NB4 (cell line): ENCODE measurements around the gene LIN9.

Experiments
- MAX ChIP-seq: IDR thresholded peaks from 2 replicates; pipeline ENCODE4 v1.6.1; 2011; ENCODE audit warnings: low read depth, low read length
- MYC ChIP-seq: IDR thresholded peaks from 2 replicates; pipeline ENCODE4 v1.6.1; 2011; ENCODE audit warnings: low read depth, low read length
- POLR2A ChIP-seq: IDR thresholded peaks from 2 replicates; pipeline ENCODE4 v1.6.1; 2011; ENCODE audit warnings: mild to moderate bottlenecking; ENCODE audit not compliant: insufficient read length; ENCODE audit errors: extremely low read depth
- TF ChIP-seq, protein P1 (sequence below): IDR thresholded peaks from one replicate; pipeline ENCODE4 v1.5.1; 2012; ENCODE audit warnings: low read depth, low read length

DNA sequence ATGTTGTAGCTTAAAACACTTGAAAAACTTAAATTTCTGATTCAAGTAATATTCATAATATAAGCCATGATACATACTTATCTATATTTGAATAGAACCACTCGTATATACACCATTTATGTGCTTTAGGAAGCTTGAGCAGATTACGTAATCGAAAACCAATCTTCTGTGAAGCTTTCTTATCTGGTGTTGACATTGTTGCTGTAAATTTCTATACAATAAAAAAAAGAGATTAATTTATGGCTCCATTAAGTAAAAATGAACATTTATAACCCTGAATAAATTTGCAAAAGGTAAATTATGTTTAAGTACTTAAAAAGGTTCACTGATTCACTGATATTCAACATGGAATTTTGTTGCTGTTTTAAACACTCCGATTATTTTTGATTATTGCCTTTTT, 21.4 kb downstream of the LIN9 start:
- TF ChIP-seq, protein P1, sequence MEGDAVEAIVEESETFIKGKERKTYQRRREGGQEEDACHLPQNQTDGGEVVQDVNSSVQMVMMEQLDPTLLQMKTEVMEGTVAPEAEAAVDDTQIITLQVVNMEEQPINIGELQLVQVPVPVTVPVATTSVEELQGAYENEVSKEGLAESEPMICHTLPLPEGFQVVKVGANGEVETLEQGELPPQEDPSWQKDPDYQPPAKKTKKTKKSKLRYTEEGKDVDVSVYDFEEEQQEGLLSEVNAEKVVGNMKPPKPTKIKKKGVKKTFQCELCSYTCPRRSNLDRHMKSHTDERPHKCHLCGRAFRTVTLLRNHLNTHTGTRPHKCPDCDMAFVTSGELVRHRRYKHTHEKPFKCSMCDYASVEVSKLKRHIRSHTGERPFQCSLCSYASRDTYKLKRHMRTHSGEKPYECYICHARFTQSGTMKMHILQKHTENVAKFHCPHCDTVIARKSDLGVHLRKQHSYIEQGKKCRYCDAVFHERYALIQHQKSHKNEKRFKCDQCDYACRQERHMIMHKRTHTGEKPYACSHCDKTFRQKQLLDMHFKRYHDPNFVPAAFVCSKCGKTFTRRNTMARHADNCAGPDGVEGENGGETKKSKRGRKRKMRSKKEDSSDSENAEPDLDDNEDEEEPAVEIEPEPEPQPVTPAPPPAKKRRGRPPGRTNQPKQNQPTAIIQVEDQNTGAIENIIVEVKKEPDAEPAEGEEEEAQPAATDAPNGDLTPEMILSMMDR = no peak
- TF ChIP-seq POLR2A (no peak), MAX (no peak), MYC (no peak)
